Measurements from ENCODE around the gene IL2RG. TPM values are rescaled to one million over a fixed set of nuclear protein-coding genes. Genes with fewer than 3 reads are reported as not detected.

The IL2RG gene
- total and polyA plus RNA-seq, 2 donors (not counting 1 experiment from before 2014, with no cell fraction given) = 297 to 419 TPM

DNA sequence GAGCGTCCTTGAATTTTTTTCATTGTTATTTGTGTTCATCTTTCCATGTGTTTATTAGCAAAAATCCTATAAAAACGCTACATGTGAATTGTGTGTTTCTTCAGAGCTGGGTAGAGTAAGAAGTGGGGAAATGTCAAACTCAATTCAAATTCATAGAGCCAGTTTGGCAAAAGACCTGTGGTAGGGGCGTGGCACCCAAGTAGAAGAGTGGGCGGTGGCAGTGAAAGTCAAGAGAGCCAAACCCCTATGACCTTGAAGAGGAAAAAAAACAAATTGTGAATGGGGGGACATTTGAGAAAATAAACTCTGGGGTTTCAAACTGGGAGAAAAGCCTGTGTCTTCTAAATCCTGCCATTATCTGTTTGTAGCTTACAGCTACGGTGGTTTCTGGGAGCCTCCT, 20.1 kb downstream of the IL2RG start:
- H3K27me3 ChIP-seq (replicated peaks in 1 of 4; ENCODE audit: control extremely low read depth in 1 of 4, control insufficient read depth in 3 of 4, insufficient read depth in 4 of 4, low read length in 3 of 4) = no peaks in the 10 kb centered on the region
- H3K9me3 Mint-ChIP-seq (ENCODE audit: insufficient read depth) = no peaks in the 10 kb centered on the region
- H2AFZ ChIP-seq (ENCODE audit: insufficient read depth, low read depth, low read length, poor library complexity, severe bottlenecking) = no peak overlapping the region
- DNase-seq = no peak
- H3K9me3 ChIP-seq (ENCODE audit: control extremely low read depth in 1 of 3, control insufficient read depth in 2 of 3, insufficient read depth in 1 of 3, low read length in 2 of 3) = no peaks in the 10 kb centered on the region
- H3K27ac ChIP-seq (ENCODE audit: low read length in 2 of 2) = no peak overlapping the region
- peaks cover 4% of the 10 kb centered on the region for H3K79me2 ChIP-seq (ENCODE audit: control insufficient read depth, insufficient read depth, low read length)
- H3K27me3 Mint-ChIP-seq = no peaks in the 10 kb centered on the region
- ATAC-seq (ENCODE audit: low read depth) = no peak
- H3K4me1 ChIP-seq (ENCODE audit: control insufficient read depth in 2 of 2, insufficient read depth in 2 of 2, low read length in 2 of 2) = peaks cover 4 to 7% of the 10 kb centered on the region in 2 donors
- no peak overlapping the region for H3K4me3 Mint-ChIP-seq
- peaks cover 9% of the 10 kb centered on the region for H3K4me1 Mint-ChIP-seq
- ChIA-PET CTCF (no interaction called here), POLR2A (no interaction called here)
- intact Hi-C loops (cut with micrococcal nuclease) = loop anchor here (10.0 kb wide), 1 partner anchor 164 kb away; the partner anchor contains the start of gene ZMYM3
- H4K20me1 ChIP-seq (ENCODE audit: control insufficient read depth, insufficient read depth, low read length, poor library complexity, severe bottlenecking) = no peaks in the 10 kb centered on the region
- TF ChIP-seq EZH2 (IDR thresholded peaks at IDR 0.05; ENCODE audit: borderline replicate concordance, insufficient read depth, low read depth, low read length, poor library complexity, severe bottlenecking) = no peak
- TF ChIP-seq, protein P1, sequence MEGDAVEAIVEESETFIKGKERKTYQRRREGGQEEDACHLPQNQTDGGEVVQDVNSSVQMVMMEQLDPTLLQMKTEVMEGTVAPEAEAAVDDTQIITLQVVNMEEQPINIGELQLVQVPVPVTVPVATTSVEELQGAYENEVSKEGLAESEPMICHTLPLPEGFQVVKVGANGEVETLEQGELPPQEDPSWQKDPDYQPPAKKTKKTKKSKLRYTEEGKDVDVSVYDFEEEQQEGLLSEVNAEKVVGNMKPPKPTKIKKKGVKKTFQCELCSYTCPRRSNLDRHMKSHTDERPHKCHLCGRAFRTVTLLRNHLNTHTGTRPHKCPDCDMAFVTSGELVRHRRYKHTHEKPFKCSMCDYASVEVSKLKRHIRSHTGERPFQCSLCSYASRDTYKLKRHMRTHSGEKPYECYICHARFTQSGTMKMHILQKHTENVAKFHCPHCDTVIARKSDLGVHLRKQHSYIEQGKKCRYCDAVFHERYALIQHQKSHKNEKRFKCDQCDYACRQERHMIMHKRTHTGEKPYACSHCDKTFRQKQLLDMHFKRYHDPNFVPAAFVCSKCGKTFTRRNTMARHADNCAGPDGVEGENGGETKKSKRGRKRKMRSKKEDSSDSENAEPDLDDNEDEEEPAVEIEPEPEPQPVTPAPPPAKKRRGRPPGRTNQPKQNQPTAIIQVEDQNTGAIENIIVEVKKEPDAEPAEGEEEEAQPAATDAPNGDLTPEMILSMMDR (IDR thresholded peaks at IDR 0.05) = no peak
- no peak overlapping the region for H3K27ac Mint-ChIP-seq
- WGBS (ENCODE audit: insufficient coverage) = no CpG with 5 or more reads among the region's 5 CpGs
- H3K9ac ChIP-seq (ENCODE audit: low read length) = no peak overlapping the region
- H3K4me3 ChIP-seq (ENCODE audit: control extremely low read depth in 1 of 5, extremely low read depth in 1 of 5, insufficient read depth in 1 of 5, low read depth in 2 of 5, low read length in 4 of 5) = no peak overlapping the region
- H3K4me2 ChIP-seq (replicated peaks; ENCODE audit: low read depth, low read length, poor library complexity, severe bottlenecking) = no peak overlapping the region
- H3K36me3 ChIP-seq (replicated peaks in 1 of 2; ENCODE audit: control extremely low read depth in 1 of 2, control insufficient read depth in 1 of 2, extremely low read depth in 1 of 2, insufficient read depth in 2 of 2, low read length in 1 of 2) = no peaks in the 10 kb centered on the region

DNA sequence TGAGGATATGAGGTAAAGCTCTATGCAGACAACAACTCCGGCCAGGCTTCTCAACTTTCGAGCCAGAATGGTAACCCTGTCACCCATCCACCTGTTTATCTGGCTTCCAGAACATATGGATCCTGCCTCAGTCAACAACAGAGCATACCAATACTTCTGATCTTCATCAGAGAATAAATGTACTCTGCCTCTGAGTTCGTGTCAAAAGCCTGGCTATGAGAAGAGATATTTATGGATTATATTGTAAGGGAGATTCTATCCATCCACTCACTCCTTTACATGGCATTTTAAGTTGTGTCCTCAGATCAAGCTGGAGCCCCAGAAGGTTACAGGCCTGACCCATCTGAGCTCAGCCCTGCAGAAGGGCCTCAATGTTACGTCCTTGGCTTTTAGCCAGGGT, 25.5 kb downstream of the IL2RG start:
- H3K4me2 ChIP-seq (replicated peaks; ENCODE audit: low read depth, low read length, poor library complexity, severe bottlenecking) = no peak overlapping the region
- TF ChIP-seq, protein P1 (IDR thresholded peaks at IDR 0.05) = no peak
- TF ChIP-seq EZH2 (IDR thresholded peaks at IDR 0.05; ENCODE audit: borderline replicate concordance, insufficient read depth, low read depth, low read length, poor library complexity, severe bottlenecking) = no peak
- no peak overlapping the region for H3K9ac ChIP-seq (ENCODE audit: low read length)
- no peak overlapping the region for H2AFZ ChIP-seq (ENCODE audit: insufficient read depth, low read depth, low read length, poor library complexity, severe bottlenecking)
- no peaks in the 10 kb centered on the region for H3K4me1 ChIP-seq (ENCODE audit: control insufficient read depth in 2 of 2, insufficient read depth in 2 of 2, low read length in 2 of 2)
- Mint-ChIP-seq H3K27ac (no peak overlapping the region), H3K4me1 (no peaks in the 10 kb centered on the region), H3K27me3 (no peaks in the 10 kb centered on the region), H3K4me3 (no peak overlapping the region), H3K9me3 (ENCODE audit: insufficient read depth) (no peaks in the 10 kb centered on the region)
- no peaks in the 10 kb centered on the region for H4K20me1 ChIP-seq (ENCODE audit: control insufficient read depth, insufficient read depth, low read length, poor library complexity, severe bottlenecking)
- intact Hi-C loops (cut with micrococcal nuclease) = no loop called here
- no peaks in the 10 kb centered on the region for H3K27me3 ChIP-seq (replicated peaks in 1 of 4; ENCODE audit: control extremely low read depth in 1 of 4, control insufficient read depth in 3 of 4, insufficient read depth in 4 of 4, low read length in 3 of 4)
- H3K9me3 ChIP-seq (ENCODE audit: control extremely low read depth in 1 of 3, control insufficient read depth in 2 of 3, insufficient read depth in 1 of 3, low read length in 2 of 3) = no peaks in the 10 kb centered on the region
- ATAC-seq (ENCODE audit: low read depth) (no peak), DNase-seq (no peak)
- no peak overlapping the region for H3K4me3 ChIP-seq (ENCODE audit: control extremely low read depth in 1 of 5, extremely low read depth in 1 of 5, insufficient read depth in 1 of 5, low read depth in 2 of 5, low read length in 4 of 5)
- H3K36me3 ChIP-seq (replicated peaks in 1 of 2; ENCODE audit: control extremely low read depth in 1 of 2, control insufficient read depth in 1 of 2, extremely low read depth in 1 of 2, insufficient read depth in 2 of 2, low read length in 1 of 2) = no peaks in the 10 kb centered on the region
- ChIA-PET POLR2A (interaction anchor here (0.7 kb wide), 1 partner anchor 130 kb away, joined by 3 read pairs; no protein-coding TSS in a partner anchor), CTCF (no interaction called here)
- H3K79me2 ChIP-seq (ENCODE audit: control insufficient read depth, insufficient read depth, low read length) = no peaks in the 10 kb centered on the region
- 100% methylated on average over 2 of the region's 4 CpGs for WGBS (ENCODE audit: insufficient coverage)
- no peak overlapping the region for H3K27ac ChIP-seq (ENCODE audit: low read length in 2 of 2)

Measured in B cell (primary cell).